SK-N-SH treated with all-trans-retinoic acid at 6 μM for 48 hours (cell line): ENCODE results near the gene SETD3.

ENCODE experiments used
- ARNTL ChIP-seq: fragments of 450-650 bp; formaldehyde crosslinking; IDR thresholded peaks from 2 replicates; pipeline ENCODE4 v1.5.0; 2020; ENCODE audit warnings: low read depth, mild to moderate bottlenecking, moderate library complexity, borderline replicate concordance
- BACH2 ChIP-seq: fragments of 250-450 bp; sonication (Bioruptor Pico); IDR thresholded peaks from 2 replicates; pipeline ENCODE4 v1.9.0; 2021; ENCODE audit warnings: mild to moderate bottlenecking, borderline replicate concordance
- CSDC2 ChIP-seq: fragments of 250-450 bp; sonication (Bioruptor Pico); IDR thresholded peaks from 2 replicates; pipeline ENCODE4 v1.5.0; 2020; ENCODE audit warnings: mild to moderate bottlenecking, moderate library complexity
- OSR1 ChIP-seq: fragments of 250-450 bp; sonication (Bioruptor Pico); IDR thresholded peaks from 2 replicates; pipeline ENCODE4 v1.8.0; 2022; ENCODE audit warnings: moderate library complexity, mild to moderate bottlenecking, inconsistent platforms
- PATZ1 ChIP-seq: fragments of 250-450 bp; sonication (Bioruptor Pico); IDR thresholded peaks from 2 replicates; pipeline ENCODE4 v1.8.0; 2020; ENCODE audit warnings: mild to moderate bottlenecking, moderate library complexity, borderline replicate concordance
- POU6F1 ChIP-seq: fragments of 250-450 bp; sonication (Bioruptor Pico); IDR thresholded peaks from 2 replicates; pipeline ENCODE4 v1.8.0; 2021; ENCODE audit warnings: low read depth, mild to moderate bottlenecking, moderate library complexity, borderline replicate concordance
- SNAI2 ChIP-seq: fragments of 250-450 bp; sonication (Bioruptor Pico); IDR thresholded peaks from 2 replicates; pipeline ENCODE4 v1.5.0; 2020; ENCODE audit warnings: mild to moderate bottlenecking, moderate library complexity
- TCF4 ChIP-seq: fragments of 250-450 bp; sonication (Bioruptor Pico); IDR thresholded peaks from 2 replicates; pipeline ENCODE4 v1.8.0; 2021; ENCODE audit warnings: mild to moderate bottlenecking, moderate library complexity, borderline replicate concordance
- ZFP3 ChIP-seq: fragments of 250-450 bp; sonication (Bioruptor Pico); IDR thresholded peaks from 2 replicates; pipeline ENCODE4 v1.5.0; 2020; ENCODE audit warnings: mild to moderate bottlenecking, moderate library complexity
- ZFP30 ChIP-seq: fragments of 450-650 bp; formaldehyde crosslinking; IDR thresholded peaks from 2 replicates; pipeline ENCODE4 v1.5.0; 2022; ENCODE audit warnings: mild to moderate bottlenecking, moderate library complexity
- TF ChIP-seq, protein P1 (sequence below): fragments of 250-450 bp; sonication (Bioruptor Pico); IDR thresholded peaks from 2 replicates; pipeline ENCODE4 v1.5.1; 2020; ENCODE audit warnings: low read depth, mild to moderate bottlenecking, moderate library complexity

- no peak for TF ChIP-seq SNAI2 (CRISPR knock-in tag)
- TF ChIP-seq ZFP3 (CRISPR knock-in tag): no peak
- TF ChIP-seq CSDC2: no peak
- no peak for TF ChIP-seq ARNTL (CRISPR knock-in tag)
- TF ChIP-seq BACH2 (CRISPR knock-in tag): no peak
- no peak for TF ChIP-seq TCF4 (CRISPR knock-in tag)
- TF ChIP-seq PATZ1 (CRISPR knock-in tag): no peak
- no peak for TF ChIP-seq OSR1 (CRISPR knock-in tag)
- no peak for TF ChIP-seq ZFP30 (CRISPR knock-in tag)
- TF ChIP-seq POU6F1: no peak
- TF ChIP-seq, protein P1, sequence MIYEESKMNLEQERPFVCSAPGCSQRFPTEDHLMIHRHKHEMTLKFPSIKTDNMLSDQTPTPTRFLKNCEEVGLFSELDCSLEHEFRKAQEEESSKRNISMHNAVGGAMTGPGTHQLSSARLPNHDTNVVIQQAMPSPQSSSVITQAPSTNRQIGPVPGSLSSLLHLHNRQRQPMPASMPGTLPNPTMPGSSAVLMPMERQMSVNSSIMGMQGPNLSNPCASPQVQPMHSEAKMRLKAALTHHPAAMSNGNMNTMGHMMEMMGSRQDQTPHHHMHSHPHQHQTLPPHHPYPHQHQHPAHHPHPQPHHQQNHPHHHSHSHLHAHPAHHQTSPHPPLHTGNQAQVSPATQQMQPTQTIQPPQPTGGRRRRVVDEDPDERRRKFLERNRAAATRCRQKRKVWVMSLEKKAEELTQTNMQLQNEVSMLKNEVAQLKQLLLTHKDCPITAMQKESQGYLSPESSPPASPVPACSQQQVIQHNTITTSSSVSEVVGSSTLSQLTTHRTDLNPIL (CRISPR knock-in tag): no peak
Measured at GRCh38 chr14:99524091-99524661, 43.5 kb upstream of the SETD3 start.
